Fibroblast of villous mesenchyme (primary cell): ENCODE measurements around the gene ST6GALNAC5. TPM values are rescaled to one million over a fixed set of nuclear protein-coding genes. Genes with fewer than 3 reads are reported as not detected.
A peak's percentile ranks its signal among the peaks of the same experiment; 100 is the strongest.

Experiments
- small RNA-seq: library from RNA; depleted of rRNA; stranded (forward); fragments of <200 nt; gene quantifications from one replicate; pipeline ENCODE3, GENCODE V24; 2012
- total RNA-seq: library from RNA; depleted of rRNA; stranded (reverse); fragments of >200 nt; gene quantifications from 2 replicates; pipeline ENCODE4 v1.2.3, GENCODE V29; 2012

ST6GALNAC5 gene
- total RNA-seq, 1 donor = 155 TPM

Small RNAs within 50 kb of the gene (small RNA-seq; reads per million reads assigned to genes)
- 1.9 reads per million, percentile 48 among the genes with 10 or more reads in this experiment for gene MIR7156
